Measurements from ENCODE around the gene ZDHHC8.
A peak's percentile ranks its signal among the peaks of the same experiment; 100 is the strongest.

Gene ZDHHC8

DNA sequence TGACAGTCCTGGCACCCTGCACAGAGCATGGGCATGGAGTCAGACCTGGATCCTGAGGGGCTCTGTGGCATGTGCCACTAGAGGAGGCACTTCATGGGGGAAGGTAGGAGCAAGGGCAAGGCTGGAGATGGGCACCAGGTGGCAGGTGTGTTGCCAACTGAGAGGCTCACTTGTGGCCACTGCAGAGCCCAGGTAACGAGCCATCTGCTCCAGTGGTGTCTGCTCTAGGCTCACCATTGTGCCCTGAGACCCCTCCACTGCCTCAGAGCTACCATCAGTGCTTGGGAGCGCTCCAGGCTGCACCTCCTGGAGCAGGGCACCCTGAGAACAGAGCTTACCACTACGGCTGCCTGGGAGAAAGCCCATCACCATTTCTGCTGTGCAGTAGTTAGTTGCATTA, 1.3 kb upstream of the ZDHHC8 start:
- DNase-seq = no peak

DNA sequence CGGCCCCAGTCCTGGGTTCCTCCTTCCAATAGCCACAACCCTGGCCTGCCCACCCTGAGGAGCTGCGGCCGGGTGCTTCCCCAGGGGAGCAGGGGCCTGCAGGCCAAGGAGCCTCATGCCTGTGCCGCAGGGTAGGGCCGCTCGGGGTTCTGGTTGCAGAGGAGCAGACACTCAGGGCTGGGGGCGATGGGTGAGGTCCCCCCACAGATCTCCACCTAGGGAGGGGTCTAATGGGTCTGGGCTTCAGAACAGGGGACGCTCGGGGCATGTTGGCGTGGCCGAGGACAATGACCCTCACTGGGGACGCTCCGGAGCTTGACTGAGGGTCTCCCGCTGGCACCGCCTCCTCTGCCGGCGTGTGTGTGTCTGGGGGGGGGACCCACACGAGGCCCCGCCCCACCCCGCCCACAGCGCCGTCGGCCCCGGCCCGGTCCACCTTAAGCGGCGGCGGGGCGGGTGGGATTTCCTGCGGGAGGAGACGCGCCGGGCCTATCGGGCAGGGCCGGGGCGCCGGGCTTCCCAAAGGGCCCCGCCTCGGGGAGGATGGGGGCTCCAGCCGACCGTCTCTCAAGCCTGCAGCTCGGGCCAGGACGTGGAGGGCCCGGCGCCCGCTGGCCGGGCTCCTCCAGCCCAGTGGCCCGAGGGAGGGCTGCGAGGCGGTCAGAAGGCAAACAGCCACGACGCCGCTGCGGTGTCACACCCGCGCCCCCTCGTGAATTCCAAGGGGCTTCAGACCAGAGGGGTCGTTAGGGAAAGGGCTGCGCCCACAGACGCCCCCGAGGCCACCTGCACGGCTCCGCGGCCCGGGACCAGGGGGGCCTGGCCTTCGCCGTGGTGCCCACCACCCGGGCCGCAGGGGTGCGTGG, 640 bp upstream of the ZDHHC8 start:
- peak; percentile 48 for DNase-seq

DNA sequence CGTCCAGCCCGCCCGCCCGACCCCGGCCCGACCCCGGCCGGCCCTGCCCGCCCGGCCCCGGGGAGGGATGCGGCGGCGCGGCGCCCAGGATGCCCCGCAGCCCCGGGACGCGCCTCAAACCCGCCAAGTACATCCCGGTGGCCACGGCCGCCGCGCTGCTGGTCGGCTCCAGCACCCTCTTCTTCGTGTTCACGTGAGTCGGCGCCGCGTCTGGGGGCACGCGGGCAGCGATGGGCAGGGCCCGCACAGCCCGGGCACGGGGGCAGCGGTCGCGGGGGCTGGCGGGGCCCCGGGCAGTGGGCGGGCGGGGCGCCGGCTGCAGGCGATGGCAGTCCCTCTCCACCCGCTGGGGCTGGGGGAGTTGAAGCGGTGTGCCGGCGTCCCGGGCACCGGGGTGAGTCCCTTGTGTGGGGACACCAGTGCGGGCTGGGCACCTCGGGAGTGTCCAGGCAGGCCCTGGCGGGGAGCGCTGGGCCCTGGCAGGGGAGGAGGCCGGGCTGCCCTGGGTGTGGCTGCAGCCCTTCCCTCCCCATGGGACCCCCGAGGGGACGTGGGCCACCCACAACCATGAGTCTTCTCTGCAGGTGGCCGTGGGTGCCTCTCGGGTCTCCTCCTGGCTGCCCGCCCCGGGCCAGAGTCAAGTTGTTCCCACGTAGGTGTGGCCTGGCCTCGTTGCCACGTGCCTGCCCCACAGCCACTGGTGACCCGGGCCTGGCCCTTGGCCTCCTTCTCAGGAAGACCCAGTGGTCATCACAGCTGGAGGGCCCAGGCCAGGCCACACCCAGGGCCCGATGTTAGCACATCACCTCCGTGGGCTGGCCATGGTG, 468 bp downstream of the ZDHHC8 start:
- no peak for DNase-seq

DNA sequence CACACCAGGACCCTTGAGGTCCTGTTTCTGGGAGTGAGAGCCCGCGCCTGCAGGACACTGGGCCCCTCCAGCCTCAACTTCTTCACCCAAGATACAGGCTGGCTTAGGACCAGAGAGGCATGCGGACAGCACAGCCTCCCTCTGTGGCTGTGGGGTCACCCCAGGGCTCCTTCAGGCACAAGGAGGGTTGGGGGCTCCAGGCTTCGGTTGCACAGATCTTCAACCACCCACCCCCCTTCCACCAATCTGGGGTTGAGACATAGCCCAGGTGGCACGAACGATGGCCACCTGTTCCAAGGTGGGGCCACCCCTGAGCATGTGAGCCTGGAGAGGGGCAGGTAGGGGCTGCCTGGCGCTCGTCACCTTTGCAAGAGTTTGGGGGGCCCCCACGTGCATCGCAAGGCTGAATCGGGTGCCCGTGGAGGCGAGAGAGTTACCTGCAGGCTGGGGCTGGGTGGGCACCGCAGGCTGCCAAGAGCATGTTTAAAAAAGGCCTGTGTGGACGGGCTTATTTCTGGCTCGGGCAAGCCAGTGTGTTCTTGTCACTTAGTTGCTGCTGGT, 1.2 kb downstream of the ZDHHC8 start:
- DNase-seq = no peak

DNA sequence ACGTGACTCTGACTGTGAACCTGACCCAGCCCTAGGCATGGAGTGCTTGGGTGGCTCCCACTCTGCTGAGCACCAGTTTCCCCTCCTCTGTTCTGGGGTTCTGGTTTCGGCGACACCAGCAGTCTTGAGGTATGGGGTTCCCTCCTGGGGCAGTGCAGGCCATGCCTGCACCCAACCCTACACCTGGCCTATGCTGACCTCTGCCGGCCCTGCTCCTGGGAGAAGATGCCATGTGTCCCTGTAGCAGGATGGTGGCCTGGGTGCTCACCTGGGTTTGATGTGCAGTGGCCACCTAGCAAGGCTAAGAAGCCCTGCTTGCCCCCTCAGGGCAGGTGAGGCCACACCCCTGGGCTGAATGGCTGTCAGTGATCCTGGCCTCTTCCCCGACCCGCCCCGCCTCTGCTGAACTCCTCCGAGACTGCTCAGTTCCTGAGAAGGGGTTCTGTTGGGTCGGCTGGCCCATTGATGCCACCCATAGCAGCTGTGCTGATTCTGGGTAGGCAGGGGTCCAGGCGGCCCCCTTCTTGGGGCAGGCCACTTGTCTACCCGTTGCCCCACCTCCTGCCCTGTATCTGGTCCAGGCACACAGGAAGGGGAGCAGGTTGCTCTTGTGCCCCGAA, 2.4 kb downstream of the ZDHHC8 start:
- DNase-seq = no peak

DNA sequence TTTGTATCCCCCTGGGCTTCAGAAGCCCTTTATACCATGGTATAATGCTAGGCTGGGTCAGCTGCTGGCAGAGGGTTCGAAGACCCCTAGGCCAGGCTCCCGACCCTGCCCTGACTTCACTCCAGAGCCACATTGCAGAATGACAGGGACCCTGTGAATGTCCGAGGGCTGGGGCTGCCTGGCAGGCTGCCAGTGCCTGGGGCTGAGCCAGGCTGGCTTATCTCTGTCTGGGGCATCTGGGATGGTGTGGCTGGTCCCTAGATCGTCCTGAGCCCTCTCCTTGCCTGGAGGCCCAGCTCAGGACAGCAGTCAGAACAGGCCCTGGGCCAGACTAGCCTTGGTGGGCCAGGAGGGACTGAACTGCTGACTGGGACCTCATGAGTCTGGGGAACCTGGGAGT, 3.7 kb downstream of the ZDHHC8 start:
- DNase-seq = no peak

- no peak for DNase-seq
These were observed 4.4 kb downstream of the ZDHHC8 start for GRCh38 chr22:20135806-20136602.

GRCh38 chr22:20136603-20136873, 4.9 kb downstream of the ZDHHC8 start:
- DNase-seq = no peak

DNA sequence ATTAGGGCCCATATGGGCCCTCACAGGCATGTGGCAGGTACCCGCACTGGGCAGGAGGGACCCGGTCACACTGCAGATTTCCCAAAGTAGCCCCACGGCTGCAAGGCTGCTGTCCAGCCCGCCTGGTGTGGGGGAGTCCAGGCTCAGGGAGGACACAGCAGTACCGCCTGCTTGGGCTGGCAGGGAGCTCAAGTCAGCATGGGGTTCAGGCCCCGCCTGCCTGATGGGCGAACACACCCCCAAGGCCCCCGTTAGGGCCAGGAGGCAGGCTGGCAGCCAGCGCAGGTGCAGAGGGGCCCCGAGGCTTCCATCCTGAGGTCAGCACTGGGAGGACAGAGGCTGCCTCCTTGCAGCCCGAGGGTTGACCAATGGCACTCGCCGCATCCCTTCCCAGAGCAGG, 5.5 kb downstream of the ZDHHC8 start:
- no peak for DNase-seq

GRCh38 chr22:20137671-20138416, 6.2 kb downstream of the ZDHHC8 start:
- no peak for DNase-seq

DNA sequence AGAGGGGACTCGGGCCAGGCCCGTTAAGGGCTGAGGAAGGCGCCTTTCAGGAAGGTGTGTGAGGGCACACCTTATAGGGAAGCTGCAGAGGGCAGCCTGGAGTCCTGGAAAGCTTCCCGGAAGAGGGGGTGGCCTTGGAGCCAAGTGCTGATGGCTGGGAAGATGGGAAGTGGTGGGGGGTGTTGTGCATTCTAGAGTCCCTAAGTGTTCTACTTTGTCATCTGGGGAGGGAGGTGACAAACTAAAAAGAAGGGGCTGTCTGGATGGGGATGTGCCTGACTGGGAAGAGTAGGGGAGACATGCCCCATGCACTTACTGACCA, 6.8 kb downstream of the ZDHHC8 start:
- no peak for DNase-seq

DNA sequence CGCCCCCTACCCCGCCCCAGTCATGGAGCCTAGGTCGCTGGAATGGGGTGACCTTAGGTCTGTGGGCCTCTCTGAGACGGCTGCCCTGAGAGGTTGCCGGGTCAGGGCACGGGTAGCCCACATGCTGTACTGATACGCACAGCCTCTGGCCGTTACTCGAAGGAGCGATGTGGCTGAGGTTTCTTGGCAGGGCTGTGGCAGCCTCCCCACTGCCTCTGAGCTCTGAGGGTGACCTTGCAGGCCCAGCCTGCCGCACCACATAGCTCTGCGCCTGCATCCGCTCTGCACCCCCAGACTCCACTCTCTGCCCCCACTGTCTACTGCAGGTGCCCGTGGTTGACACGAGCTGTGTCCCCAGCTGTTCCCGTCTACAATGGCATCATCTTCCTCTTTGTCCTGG, 7.3 kb downstream of the ZDHHC8 start:
- DNase-seq = no peak

- no peak for DNase-seq
These were observed 7.9 kb downstream of the ZDHHC8 start for GRCh38 chr22:20139391-20140106.

DNA sequence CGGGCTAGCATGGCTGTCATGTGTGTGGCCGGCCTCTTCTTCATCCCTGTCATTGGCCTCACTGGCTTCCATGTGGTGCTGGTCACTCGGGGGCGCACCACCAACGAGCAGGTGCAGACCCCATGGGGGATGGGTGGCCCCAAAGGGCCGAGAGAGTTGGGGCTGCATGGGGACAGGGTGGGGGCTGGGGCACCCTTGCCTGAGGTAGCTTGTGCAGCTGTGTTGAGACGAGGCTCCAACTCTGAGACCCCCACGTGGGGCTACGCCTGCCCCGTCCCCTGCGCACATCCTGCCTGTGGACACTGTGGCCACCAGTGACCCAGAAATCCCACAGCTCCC, 8.5 kb downstream of the ZDHHC8 start:
- no peak for DNase-seq

GRCh38 chr22:20140521-20140964, 8.9 kb downstream of the ZDHHC8 start:
- DNase-seq = no peak

DNA sequence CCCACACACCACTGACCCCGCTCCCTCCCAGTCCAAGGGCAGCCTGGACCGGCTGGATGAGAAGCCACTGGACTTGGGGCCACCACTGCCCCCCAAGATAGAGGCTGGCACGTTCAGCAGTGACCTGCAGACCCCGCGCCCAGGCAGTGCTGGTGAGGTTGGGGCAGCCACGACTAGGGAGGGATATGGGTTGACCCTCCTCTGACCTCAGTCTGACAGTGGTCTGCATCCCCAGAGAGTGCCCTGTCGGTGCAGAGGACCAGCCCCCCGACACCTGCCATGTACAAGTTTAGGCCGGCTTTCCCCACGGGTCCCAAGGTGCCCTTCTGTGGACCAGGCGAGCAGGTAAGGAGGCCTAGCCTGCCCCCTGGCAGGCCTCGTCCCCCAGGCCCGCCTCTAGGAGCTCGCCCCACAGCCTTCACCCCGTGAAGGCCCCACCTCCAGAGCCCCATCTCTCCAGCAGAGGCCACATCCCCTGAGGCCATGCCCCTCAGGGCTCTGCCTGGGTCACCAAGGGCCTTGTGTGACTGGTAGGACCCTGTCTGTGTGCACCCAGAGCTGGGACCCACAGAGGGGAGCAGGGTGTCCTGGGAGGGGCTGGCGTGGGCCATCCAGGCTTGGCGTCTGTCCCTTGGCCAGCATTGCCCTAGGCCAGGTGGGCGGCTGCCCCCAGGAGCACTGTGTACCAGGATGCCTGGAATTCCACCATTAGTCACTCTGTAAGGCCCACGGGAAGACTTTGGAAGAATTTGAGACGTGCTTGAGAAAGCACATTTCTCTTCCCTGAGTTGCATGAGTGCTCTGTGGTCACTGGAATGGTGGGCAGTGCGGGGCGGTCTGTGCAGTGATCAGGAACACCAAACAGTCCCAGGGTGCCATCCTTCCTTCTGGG, 9.8 kb downstream of the ZDHHC8 start:
- DNase-seq = peak; percentile 56

GRCh38 chr22:20142711-20143621, 11.4 kb downstream of the ZDHHC8 start:
- DNase-seq = no peak

DNA sequence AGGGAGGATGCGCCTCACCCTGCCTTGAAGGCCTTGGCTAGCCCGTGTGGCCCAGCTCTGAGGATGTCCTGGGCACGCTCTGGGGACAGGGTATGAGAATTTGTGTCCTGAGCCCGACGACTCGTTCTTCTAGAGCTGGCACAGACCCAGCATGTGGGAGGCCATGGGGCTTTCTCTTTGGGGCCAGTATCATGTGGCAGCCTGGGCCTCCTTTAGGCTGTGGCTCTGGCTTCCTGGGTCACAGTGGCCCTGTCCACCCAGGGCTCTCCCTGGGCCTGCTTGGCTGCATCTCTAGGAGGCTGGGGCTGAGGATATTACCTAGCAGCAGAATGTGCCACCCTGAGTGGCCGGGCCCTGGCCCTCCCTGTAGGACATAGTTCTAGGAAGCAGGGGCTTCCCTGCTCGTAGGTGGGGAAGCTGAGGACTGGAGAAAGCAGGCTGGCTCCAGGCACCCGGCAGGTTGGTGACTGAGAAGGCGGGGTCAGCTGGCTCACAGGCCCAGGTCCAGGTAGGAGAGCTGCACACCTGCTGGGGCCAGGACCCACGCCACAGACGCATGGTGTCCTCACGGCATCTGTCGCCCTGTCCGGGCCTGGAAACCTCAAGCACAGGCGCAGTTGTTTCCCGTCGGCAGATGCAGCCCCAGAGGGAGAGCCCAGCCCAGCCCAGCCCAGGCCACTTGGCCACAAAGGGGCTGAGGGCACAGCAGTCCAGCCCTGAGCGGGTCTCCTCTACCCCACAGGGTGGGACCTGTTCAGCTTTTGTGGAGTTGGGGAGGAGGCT, 12.5 kb downstream of the ZDHHC8 start:
- DNase-seq = no peak

All from NCI-H226 (cell line).